D721Med (cell line): ENCODE data around the gene ETFRF1.

ENCODE experiments used
- DNase-seq: peaks from one replicate; pipeline ENCODE4 v3.0.0; 2011; ENCODE audit warnings: low spot score; ENCODE audit not compliant: insufficient read length
- FAIRE-seq: peaks from 2 replicates; lab custom pipeline; 2011; peaks lifted over from hg19 to GRCh38; lab: Jason Lieb, UNC
- TF ChIP-seq, protein P1 (sequence below): IDR thresholded peaks from 2 replicates; pipeline ENCODE4 v1.5.1; 2012; ENCODE audit warnings: mild to moderate bottlenecking, control low read depth; ENCODE audit not compliant: insufficient read depth; ENCODE audit errors: missing control alignments

The ETFRF1 gene

GRCh38 chr12:25190793-25191192, 4.2 kb upstream of the ETFRF1 start:
- TF ChIP-seq, protein P1, sequence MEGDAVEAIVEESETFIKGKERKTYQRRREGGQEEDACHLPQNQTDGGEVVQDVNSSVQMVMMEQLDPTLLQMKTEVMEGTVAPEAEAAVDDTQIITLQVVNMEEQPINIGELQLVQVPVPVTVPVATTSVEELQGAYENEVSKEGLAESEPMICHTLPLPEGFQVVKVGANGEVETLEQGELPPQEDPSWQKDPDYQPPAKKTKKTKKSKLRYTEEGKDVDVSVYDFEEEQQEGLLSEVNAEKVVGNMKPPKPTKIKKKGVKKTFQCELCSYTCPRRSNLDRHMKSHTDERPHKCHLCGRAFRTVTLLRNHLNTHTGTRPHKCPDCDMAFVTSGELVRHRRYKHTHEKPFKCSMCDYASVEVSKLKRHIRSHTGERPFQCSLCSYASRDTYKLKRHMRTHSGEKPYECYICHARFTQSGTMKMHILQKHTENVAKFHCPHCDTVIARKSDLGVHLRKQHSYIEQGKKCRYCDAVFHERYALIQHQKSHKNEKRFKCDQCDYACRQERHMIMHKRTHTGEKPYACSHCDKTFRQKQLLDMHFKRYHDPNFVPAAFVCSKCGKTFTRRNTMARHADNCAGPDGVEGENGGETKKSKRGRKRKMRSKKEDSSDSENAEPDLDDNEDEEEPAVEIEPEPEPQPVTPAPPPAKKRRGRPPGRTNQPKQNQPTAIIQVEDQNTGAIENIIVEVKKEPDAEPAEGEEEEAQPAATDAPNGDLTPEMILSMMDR: no peak
- FAIRE-seq (no peak), DNase-seq (no peak)

DNA sequence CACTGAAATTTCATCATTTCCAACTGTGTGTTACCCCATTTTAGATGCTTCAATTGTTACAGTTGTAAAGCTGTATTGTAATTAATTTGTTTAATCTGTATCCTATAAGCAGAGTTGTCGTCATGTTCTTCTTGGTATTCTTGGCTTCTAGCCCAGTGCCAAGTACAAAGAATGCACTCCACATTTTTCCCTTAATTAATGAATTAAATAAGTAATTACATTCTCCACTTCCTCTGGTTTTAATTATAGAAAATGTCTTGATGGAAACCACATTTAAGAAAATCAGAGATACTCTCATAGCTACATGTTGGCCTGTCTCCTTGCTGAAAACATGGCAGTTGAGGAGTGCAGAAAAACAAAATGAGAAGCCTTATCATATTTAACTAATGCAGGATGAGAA, 823 bp upstream of the ETFRF1 start:
- FAIRE-seq (no peak), DNase-seq (no peak)
- TF ChIP-seq, protein P1: no peak

- FAIRE-seq (no peak), DNase-seq (no peak)
- TF ChIP-seq, protein P1: no peak
Measured at GRCh38 chr12:25194722-25195055, 348 bp upstream of the ETFRF1 start.

DNA sequence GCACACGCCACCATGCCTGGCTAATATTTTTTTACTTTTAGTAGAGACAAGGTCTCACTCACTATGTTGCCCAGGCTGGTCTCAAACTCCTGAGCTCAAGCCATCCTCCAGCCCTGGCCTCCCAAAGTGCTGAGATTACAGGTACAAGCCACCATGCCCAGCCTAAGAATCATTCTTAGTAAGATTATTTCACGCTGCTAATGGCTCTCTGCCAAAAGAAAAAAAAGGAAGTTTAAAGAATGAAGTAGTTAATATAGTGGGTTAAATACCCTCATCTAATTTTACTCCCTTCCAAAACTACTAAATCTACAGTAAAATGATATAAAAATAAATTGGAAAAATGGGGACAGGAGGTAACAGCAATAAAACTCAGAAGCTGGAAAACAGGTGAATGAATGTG, 2.6 kb downstream of the ETFRF1 start:
- FAIRE-seq: no peak
- no peak for DNase-seq
- TF ChIP-seq, protein P1: no peak

DNA sequence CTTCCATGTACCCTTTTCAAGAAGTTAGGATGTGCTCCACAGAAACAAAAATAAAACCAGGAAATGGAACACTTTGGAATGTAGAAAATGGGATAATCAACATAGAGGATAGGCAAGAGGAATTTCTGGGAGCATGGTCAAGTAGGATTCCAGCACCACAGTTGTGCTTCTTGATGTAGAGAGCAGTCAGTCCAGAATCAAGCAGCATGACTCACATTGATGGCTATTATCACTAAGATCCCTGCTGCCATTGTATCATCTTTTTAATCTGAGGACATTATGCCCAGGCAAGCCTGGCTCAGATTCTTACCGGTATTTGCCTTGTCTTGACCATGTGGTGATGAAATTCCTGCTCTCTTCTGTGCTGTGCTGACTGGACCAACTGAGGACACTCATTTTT, 5.7 kb downstream of the ETFRF1 start:
- FAIRE-seq: no peak
- DNase-seq: no peak

DNA sequence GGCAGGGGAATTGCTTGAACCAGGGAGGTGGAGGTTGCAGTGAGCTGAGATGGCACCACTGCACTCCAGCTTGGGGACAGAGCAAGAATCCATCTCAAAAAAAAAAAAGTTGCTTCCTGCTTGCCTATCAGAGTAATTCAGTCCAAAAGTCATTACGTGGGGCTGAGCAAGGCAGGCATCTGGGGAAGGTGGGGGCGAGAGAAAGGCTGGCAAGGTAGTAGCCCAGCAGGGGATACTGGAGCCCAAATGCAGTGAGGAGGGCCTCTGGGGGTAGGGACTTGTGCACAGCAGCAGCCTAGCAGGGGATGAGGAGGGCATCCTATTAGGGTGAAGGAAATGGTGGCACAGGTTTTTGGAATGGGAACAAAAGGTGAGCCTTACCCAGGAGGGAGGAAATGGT, 7.1 kb downstream of the ETFRF1 start:
- FAIRE-seq: no peak
- DNase-seq: no peak
- TF ChIP-seq, protein P1: no peak

More for the DNA sequence above, 5.7 kb downstream of the ETFRF1 start:
- TF ChIP-seq, protein P1: no peak

GRCh38 chr12:25207411-25207810, 12.4 kb downstream of the ETFRF1 start:
- FAIRE-seq (no peak), DNase-seq (no peak)
- TF ChIP-seq, protein P1: no peak
